Ovary (tissue), 1 donor: Measurements from ENCODE around the gene LRFN2.

Experiments
- EP300 ChIP-seq: sonication (generic); formaldehyde crosslinking; IDR thresholded peaks from one replicate; pipeline ENCODE4 v1.6.1; 2017; ENCODE audit warnings: antibody characterized with exemption
- POLR2A ChIP-seq: fragments of 450-650 bp; IDR thresholded peaks from one replicate; pipeline ENCODE4 v1.6.1; 2017; ENCODE audit warnings: antibody characterized with exemption, mild to moderate bottlenecking, moderate library complexity

GRCh38 chr6:40559056-40559455 lies 28.1 kb downstream of the LRFN2 start:
- TF ChIP-seq EP300 (no peak), POLR2A (no peak)
